HCT116 (cell line): ENCODE measurements around the gene MLXIPL. TPM values are rescaled to one million over a fixed set of nuclear protein-coding genes. Genes with fewer than 3 reads are reported as not detected.
"Not testable (repeated sequence)": the region's sequence is repeated elsewhere in the genome, so short reads cannot be mapped to it uniquely, and the experiment has no call there.

Experiments used
- ATAC-seq: fragments of 200-7000 bp; cut with Tn5 transposase; 2 replicates; pipeline ENCODE4 v1.9.1; 2020; ENCODE audit warnings: mild to moderate bottlenecking, moderate library complexity
- BruUV-seq: library from RNA; stranded (reverse); fragments of 400-500 nt; replicated peaks from 2 replicates; lab custom pipeline; 2021; lab: Mats Ljungman, UMichigan
- CTCF ChIA-PET: fragments of 300-600 bp; sonication (Branson Sonifier 250); formaldehyde crosslinking; loops from one replicate; lab custom pipeline; 2021; ENCODE audit warnings: antibody characterized with exemption; lab: Charles Lee
- POLR2A ChIA-PET: fragments of 300-600, 350-600 bp; sonication (Branson Sonifier 250); formaldehyde crosslinking; loops from one replicate; lab custom pipeline; 2021; ENCODE audit warnings: antibody characterized with exemption; lab: Charles Lee
- RAD21 ChIA-PET, 2 experiments: fragments of 300-600 bp; sonication (Branson Sonifier 250); formaldehyde crosslinking; loops; one replicate each; lab custom pipeline; 2023; ENCODE audit warnings: low total read pairs in 2 of 2; ENCODE audit not compliant: uncharacterized antibody in 2 of 2, unreplicated experiment in 2 of 2, low non-redundant PET in 1 of 2; lab: Charles Lee
- DNase-seq: peaks from one replicate; pipeline ENCODE4 v3.0.0-alpha.2; 2010; ENCODE audit warnings: low read depth, low spot score
- H2AFZ ChIP-seq: fragments of 200-600 bp; shearing (Covaris generic), sonication (generic); 2 replicates; pipeline ENCODE4 v1.6.1; 2017; ENCODE audit warnings: low read depth, mixed run types, mixed read lengths, antibody characterized with exemption, low read length; ENCODE audit not compliant: poor library complexity, severe bottlenecking
- H3K27ac ChIP-seq: 2 replicates; pipeline ENCODE4 v1.5.1; 2012; ENCODE audit warnings: low read depth, low read length
- H3K27me3 ChIP-seq: fragments of 200-600 bp; sonication (generic); 2 replicates; pipeline ENCODE4 v1.6.1; 2016; ENCODE audit warnings: mixed run types, low read length, mixed read lengths; ENCODE audit not compliant: insufficient read depth
- H3K36me3 ChIP-seq, 2 experiments: fragments of 200-500 bp in 1 of 2; fragments of 200-600 bp in 1 of 2; sonication (Bioruptor generic) in 1 of 2; sonication (generic) in 1 of 2; 2 replicates each; pipeline versions ENCODE4 v1.5.1 to v1.6.1; 2014 to 2016; ENCODE audit warnings: low read length in 2 of 2, inconsistent platforms in 1 of 2, mixed read lengths in 1 of 2, mixed run types in 1 of 2; ENCODE audit not compliant: insufficient read depth in 2 of 2, control insufficient read depth in 1 of 2
- H3K4me1 ChIP-seq, 2 experiments: fragments of 200-600 bp in 1 of 2; sonication (generic) in 1 of 2; 2 replicates each; pipeline versions ENCODE4 v1.5.1 to v1.6.1; 2012 to 2017; ENCODE audit warnings: low read length in 2 of 2, inconsistent platforms in 1 of 2, mild to moderate bottlenecking in 1 of 2, mixed read lengths in 1 of 2, mixed run types in 1 of 2, moderate library complexity in 1 of 2; ENCODE audit not compliant: insufficient read depth in 2 of 2, control insufficient read depth in 1 of 2
- H3K4me2 ChIP-seq: fragments of 200-600 bp; sonication (generic); 2 replicates; pipeline ENCODE4 v1.6.1; 2017; ENCODE audit warnings: mixed run types, low read length, mixed read lengths
- H3K4me3 ChIP-seq, 2 experiments: fragments of 200-600 bp in 1 of 2; sonication (generic) in 1 of 2; replicated peaks in 1 of 2; 2 replicates each; pipeline ENCODE4 v1.5.1; 2011 to 2016; ENCODE audit warnings: low read length in 2 of 2, control low read depth in 1 of 2, low read depth in 1 of 2, mild to moderate bottlenecking in 1 of 2, mixed read lengths in 1 of 2, mixed run types in 1 of 2
- H3K79me2 ChIP-seq: fragments of 200-600 bp; sonication (generic); 2 replicates; pipeline ENCODE4 v1.6.1; 2017; ENCODE audit warnings: mild to moderate bottlenecking, mixed run types, low read length, moderate library complexity, mixed read lengths; ENCODE audit not compliant: insufficient read depth
- H3K9ac ChIP-seq: fragments of 200-600 bp; sonication (generic); 2 replicates; pipeline ENCODE4 v1.6.1; 2016; ENCODE audit warnings: low read length, mixed read lengths
- H3K9me2 ChIP-seq: fragments of 200-600 bp; sonication (generic), shearing (Covaris generic); 2 replicates; pipeline ENCODE4 v1.6.1; 2017; ENCODE audit warnings: mixed run types, mild to moderate bottlenecking, moderate library complexity; ENCODE audit not compliant: insufficient read depth
- H3K9me3 ChIP-seq, 2 experiments: fragments of 200-500 bp in 1 of 2; fragments of 200-600 bp in 1 of 2; sonication (Bioruptor generic) in 1 of 2; sonication (generic) in 1 of 2; 2 replicates each; pipeline ENCODE4 v1.6.1; 2014 to 2017; ENCODE audit warnings: low read length in 2 of 2, mixed read lengths in 2 of 2, inconsistent platforms in 1 of 2, low read depth in 1 of 2, mild to moderate bottlenecking in 1 of 2, mixed run types in 1 of 2, moderate library complexity in 1 of 2; ENCODE audit not compliant: control insufficient read depth in 1 of 2, insufficient read depth in 1 of 2
- H4K20me1 ChIP-seq: fragments of 200-600 bp; sonication (generic), shearing (Covaris generic); 2 replicates; pipeline ENCODE4 v1.6.1; 2017; ENCODE audit warnings: mixed run types, mild to moderate bottlenecking, moderate library complexity; ENCODE audit not compliant: insufficient read depth
- CBX3 ChIP-seq: IDR thresholded peaks from 2 replicates; pipeline ENCODE4 v1.6.1; 2012; ENCODE audit warnings: low read depth
- EGR1 ChIP-seq: IDR thresholded peaks from 2 replicates; pipeline ENCODE4 v1.6.1; 2012; ENCODE audit warnings: low read depth
- ELF1 ChIP-seq: IDR thresholded peaks from 2 replicates; pipeline ENCODE4 v1.6.1; 2012; ENCODE audit warnings: low read depth, borderline replicate concordance
- EZH2phosphoT487 ChIP-seq: fragments of 200-600 bp; IDR thresholded peaks from 2 replicates; pipeline ENCODE4 v1.6.1; 2018; ENCODE audit warnings: antibody characterized with exemption, borderline replicate concordance
- POLR2A ChIP-seq: IDR thresholded peaks from 2 replicates; pipeline ENCODE4 v1.7.0; 2011; ENCODE audit warnings: borderline replicate concordance; ENCODE audit not compliant: insufficient read depth, insufficient read length; ENCODE audit errors: extremely low read depth
- POLR2AphosphoS5 ChIP-seq: IDR thresholded peaks from 2 replicates; pipeline ENCODE4 v1.6.1; 2011; ENCODE audit warnings: mild to moderate bottlenecking, low read depth, low read length, moderate library complexity
- SIN3A ChIP-seq: IDR thresholded peaks from 2 replicates; pipeline ENCODE4 v1.6.1; 2012; ENCODE audit warnings: low read depth
- ZFX ChIP-seq: fragments of 450-650 bp; IDR thresholded peaks from 2 replicates; pipeline ENCODE4 v1.6.1; 2017
- intact Hi-C: fragments of 100-400 bp; cut with micrococcal nuclease; formaldehyde crosslinking; loops from 2 replicates; pipeline ENCODE4 v1.10.0; 2022
- total RNA-seq: library from RNA; stranded (reverse); gene quantifications from one replicate; pipeline ENCODE4 v1.2.1, GENCODE V29; 2021; ENCODE audit not compliant: unreplicated experiment
- TF ChIP-seq, protein P1 (sequence below), 3 experiments: fragments of 200-600 bp in 1 of 3; sonication (generic) in 1 of 3; IDR thresholded peaks in 2 of 3; conservative IDR thresholded peaks in 1 of 3; 2 replicates each; pipeline ENCODE4 v1.5.1; 2012 to 2017; ENCODE audit warnings: low read depth in 2 of 3, low read length in 2 of 3, antibody characterized with exemption in 1 of 3, borderline replicate concordance in 1 of 3, control low read depth in 1 of 3, mild to moderate bottlenecking in 1 of 3, mixed read lengths in 1 of 3, mixed run types in 1 of 3, moderate library complexity in 1 of 3; ENCODE audit not compliant: insufficient read depth in 1 of 3
- TF ChIP-seq, protein P2 (sequence below): IDR thresholded peaks from 2 replicates; pipeline ENCODE4 v1.6.1; 2012

The MLXIPL gene
- total RNA-seq, 1 experiment from 2014 or later, result 79.4 TPM

DNA sequence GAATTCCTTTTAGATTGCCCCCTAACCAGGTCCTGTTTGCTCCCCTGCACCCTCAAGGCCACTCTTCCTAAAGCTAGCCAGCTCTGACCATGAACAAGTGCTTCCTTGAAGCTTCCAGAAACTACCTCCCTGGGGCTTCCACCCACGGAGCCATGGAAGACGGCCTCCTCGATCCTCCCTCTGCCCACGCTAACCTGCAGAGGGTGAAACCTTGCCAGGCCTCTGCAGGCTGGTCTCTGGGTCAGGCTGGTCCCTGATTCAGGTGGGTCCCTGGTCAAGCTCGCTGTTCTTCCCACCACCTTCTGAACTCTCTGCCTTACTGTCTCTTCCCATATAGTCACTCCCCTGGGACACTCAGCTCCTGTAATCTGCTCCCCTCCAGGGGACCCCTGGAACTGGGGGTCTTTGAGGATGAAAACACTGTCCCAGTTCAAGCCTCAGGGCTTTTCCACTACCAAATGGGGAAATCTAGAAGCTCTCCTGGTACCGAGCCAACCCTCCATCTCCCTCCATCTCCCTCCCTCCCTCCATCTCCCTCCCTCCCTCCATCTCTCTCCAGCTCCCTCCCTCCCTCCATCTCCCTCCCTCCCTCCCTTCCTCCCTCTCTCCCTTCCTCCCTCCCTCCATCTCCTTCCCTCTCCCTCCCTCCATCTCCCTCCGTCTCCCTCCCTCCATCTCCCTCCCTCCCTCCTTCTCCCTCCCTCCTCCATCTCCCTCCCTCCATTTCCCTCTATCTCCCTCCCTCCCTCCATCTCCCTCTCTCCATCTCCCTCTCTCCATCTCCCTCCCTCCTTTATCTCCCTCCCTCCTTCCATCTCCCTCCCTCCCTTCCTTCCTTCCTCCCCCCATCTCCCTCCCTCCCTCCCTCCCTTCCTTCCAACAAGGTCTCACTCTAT is 2.9 kb downstream of the MLXIPL start:
- no peak for DNase-seq

DNA sequence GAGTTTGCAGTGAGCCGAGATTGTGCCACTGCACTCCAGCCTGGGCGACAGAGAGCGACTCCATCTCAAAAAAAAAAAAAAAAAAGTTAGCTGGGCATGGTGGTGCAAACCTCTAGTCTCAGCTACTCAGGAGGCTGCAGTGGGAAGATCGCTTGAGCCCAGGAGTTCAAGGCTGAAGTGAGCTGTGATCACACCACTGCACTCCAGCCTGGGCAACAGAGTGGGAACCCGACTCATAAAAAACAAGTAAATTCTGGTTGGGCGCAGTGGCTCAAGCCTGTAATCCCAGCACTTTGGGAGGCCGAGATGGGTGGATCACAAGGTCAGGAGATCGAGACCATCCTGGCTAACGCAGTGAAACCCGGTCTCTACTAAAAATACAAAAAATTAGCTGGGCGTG is 4.9 kb downstream of the MLXIPL start:
- ChIA-PET CTCF (interaction anchor here (1.6 kb wide), 1 partner anchor 13 kb away, joined by 6 read pairs; no protein-coding TSS in a partner anchor), POLR2A (interaction anchor here (1.5 kb wide), 1 partner anchor 87 kb away, joined by 5 read pairs; no protein-coding TSS in a partner anchor)
- H3K36me3 ChIP-seq, H3K27ac ChIP-seq, DNase-seq, H3K4me3 ChIP-seq, H3K9me2 ChIP-seq, H4K20me1 ChIP-seq, intact Hi-C loops, H3K9me3 ChIP-seq, RAD21 ChIA-PET, BruUV-seq, H3K4me2 ChIP-seq, H2AFZ ChIP-seq, ATAC-seq, H3K27me3 ChIP-seq, H3K9ac ChIP-seq: not testable (repeated sequence)
- Histone ChIP-seq H3K4me1 (peaks cover 13 to 25% of the 10 kb centered on the region in 2 experiments), H3K79me2 (peaks cover 16% of the 10 kb centered on the region; the same call in 1 of the 2 replicates)

More for the DNA sequence above, 2.9 kb downstream of the MLXIPL start:
- H3K4me3 ChIP-seq, result no peak overlapping the region
- H3K9me3 ChIP-seq, result no peaks in the 10 kb centered on the region
- ChIA-PET POLR2A (interaction anchor here (0.6 to 1.4 kb wide), 3 partner anchors 25 to 131 kb away, joined by 3 to 4 read pairs (median 4); no protein-coding TSS in a partner anchor), RAD21 (interaction anchor here in 1 of 2 experiments (0.6 kb wide), 1 partner anchor 41 kb away, joined by 7 read pairs; no protein-coding TSS in a partner anchor), CTCF (interaction anchor here (1.6 kb wide), 1 partner anchor 44 kb away, joined by 4 read pairs; no protein-coding TSS in a partner anchor)
- H3K79me2 ChIP-seq, result peaks cover 16% of the 10 kb centered on the region; the same call in 1 of the 2 replicates
- H3K4me1 ChIP-seq, result peaks cover 17 to 35% of the 10 kb centered on the region in 2 experiments
- no peaks in the 10 kb centered on the region for H3K36me3 ChIP-seq
- TF ChIP-seq SIN3A (no peak), POLR2A (no peak), EZH2phosphoT487 (no peak), EGR1 (no peak), ELF1 (no peak), POLR2AphosphoS5 (no peak), ZFX (no peak), CBX3 (no peak)
- TF ChIP-seq, protein P1, sequence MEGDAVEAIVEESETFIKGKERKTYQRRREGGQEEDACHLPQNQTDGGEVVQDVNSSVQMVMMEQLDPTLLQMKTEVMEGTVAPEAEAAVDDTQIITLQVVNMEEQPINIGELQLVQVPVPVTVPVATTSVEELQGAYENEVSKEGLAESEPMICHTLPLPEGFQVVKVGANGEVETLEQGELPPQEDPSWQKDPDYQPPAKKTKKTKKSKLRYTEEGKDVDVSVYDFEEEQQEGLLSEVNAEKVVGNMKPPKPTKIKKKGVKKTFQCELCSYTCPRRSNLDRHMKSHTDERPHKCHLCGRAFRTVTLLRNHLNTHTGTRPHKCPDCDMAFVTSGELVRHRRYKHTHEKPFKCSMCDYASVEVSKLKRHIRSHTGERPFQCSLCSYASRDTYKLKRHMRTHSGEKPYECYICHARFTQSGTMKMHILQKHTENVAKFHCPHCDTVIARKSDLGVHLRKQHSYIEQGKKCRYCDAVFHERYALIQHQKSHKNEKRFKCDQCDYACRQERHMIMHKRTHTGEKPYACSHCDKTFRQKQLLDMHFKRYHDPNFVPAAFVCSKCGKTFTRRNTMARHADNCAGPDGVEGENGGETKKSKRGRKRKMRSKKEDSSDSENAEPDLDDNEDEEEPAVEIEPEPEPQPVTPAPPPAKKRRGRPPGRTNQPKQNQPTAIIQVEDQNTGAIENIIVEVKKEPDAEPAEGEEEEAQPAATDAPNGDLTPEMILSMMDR (IDR thresholded peaks at IDR 0.05 in 2 of 3, conservative IDR thresholded peaks at IDR 0.05 in 1 of 3; ENCODE audit: borderline replicate concordance in 1 of 3, insufficient read depth in 1 of 3, low read depth in 2 of 3, low read length in 2 of 3), result no peak
- TF ChIP-seq, protein P2, sequence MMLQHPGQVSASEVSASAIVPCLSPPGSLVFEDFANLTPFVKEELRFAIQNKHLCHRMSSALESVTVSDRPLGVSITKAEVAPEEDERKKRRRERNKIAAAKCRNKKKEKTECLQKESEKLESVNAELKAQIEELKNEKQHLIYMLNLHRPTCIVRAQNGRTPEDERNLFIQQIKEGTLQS, result no peak
- intact Hi-C loops, result loop anchor here (10.0 kb wide), 1 partner anchor 233 kb away; no protein-coding TSS in a partner anchor
- no peak for ATAC-seq
- no peaks in the 10 kb centered on the region for H4K20me1 ChIP-seq
- no peak overlapping the region for H3K4me2 ChIP-seq
- H3K27ac ChIP-seq, result no peak overlapping the region; the same call in 1 of the 2 replicates
- no peak overlapping the region for H3K9ac ChIP-seq
- no peaks in the 10 kb centered on the region for H3K27me3 ChIP-seq
- no peak overlapping the region for H2AFZ ChIP-seq
- H3K9me2 ChIP-seq, result no peaks in the 10 kb centered on the region
- no TSS peak for BruUV-seq
